ENCODE results near the gene MPDU1. TPM values are rescaled to one million over a fixed set of nuclear protein-coding genes. Genes with fewer than 3 reads are reported as not detected.

MPDU1 gene
- total RNA-seq, 1 experiment from 2014 or later = 57.0 TPM

DNA sequence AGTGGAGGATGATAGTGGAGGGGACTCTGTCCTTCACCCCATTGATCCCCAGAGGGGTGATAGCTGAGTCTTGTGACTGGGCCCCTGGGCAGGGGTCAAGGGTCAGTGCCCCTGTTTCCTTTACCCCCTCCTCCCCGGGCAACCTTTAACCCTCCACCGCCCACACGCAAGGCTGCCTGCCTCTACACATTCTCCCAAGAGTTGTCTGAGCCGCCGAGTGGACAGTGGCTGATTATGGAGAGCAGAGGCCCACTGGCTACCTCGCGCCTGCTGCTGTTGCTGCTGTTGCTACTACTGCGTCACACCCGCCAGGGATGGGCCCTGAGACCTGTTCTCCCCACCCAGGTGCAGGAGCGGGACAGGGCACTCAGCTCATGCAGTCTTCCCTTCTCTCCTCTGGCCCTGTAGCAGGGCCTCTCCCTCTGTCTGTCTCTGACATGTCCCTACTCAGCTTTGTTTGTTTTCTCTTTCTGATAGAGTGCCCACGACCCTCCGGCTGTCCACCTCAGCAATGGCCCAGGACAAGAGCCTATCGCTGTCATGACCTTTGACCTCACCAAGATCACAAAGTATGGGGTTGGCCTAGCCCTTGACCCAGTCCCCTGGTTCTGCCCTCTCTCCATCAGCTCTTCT is 46.4 kb downstream of the MPDU1 start, which contains the start of gene SHBG:
SHBG (plus strand) TSS at position 197 of the 633 bp plus-strand sequence; CDS start at position 235, 38 bp downstream.
- ATAC-seq (no peak), DNase-seq (ENCODE audit: low spot score) (no peak)
- H3K4me3 Mint-ChIP-seq = no peak within 1 kb of the TSS
- CTCF ChIA-PET = interaction anchor here (1.0 to 7.5 kb wide), 9 partner anchors 15 to 114 kb away, joined by 3 to 205 read pairs (median 24); partner anchors contain the start of genes DNAH2, EFNB3, FXR2 and TP53
- H3K36me3 Mint-ChIP-seq = peaks cover 4% of the 10 kb centered on the region
- H3K4me1 Mint-ChIP-seq = peaks cover 27% of the 10 kb centered on the region
- H3K27ac Mint-ChIP-seq = peak within 1 kb of the TSS; percentile 30; the same call in 1 of the 2 replicates
- H3K9me3 Mint-ChIP-seq = no peaks in the 10 kb centered on the region
- POLR2A ChIA-PET = interaction anchor here (1.2 kb wide), 2 partner anchors 40 to 57 kb away, joined by 3 to 8 read pairs; partner anchors contain the start of genes SOX15 and TP53
- TF ChIP-seq, protein P1, sequence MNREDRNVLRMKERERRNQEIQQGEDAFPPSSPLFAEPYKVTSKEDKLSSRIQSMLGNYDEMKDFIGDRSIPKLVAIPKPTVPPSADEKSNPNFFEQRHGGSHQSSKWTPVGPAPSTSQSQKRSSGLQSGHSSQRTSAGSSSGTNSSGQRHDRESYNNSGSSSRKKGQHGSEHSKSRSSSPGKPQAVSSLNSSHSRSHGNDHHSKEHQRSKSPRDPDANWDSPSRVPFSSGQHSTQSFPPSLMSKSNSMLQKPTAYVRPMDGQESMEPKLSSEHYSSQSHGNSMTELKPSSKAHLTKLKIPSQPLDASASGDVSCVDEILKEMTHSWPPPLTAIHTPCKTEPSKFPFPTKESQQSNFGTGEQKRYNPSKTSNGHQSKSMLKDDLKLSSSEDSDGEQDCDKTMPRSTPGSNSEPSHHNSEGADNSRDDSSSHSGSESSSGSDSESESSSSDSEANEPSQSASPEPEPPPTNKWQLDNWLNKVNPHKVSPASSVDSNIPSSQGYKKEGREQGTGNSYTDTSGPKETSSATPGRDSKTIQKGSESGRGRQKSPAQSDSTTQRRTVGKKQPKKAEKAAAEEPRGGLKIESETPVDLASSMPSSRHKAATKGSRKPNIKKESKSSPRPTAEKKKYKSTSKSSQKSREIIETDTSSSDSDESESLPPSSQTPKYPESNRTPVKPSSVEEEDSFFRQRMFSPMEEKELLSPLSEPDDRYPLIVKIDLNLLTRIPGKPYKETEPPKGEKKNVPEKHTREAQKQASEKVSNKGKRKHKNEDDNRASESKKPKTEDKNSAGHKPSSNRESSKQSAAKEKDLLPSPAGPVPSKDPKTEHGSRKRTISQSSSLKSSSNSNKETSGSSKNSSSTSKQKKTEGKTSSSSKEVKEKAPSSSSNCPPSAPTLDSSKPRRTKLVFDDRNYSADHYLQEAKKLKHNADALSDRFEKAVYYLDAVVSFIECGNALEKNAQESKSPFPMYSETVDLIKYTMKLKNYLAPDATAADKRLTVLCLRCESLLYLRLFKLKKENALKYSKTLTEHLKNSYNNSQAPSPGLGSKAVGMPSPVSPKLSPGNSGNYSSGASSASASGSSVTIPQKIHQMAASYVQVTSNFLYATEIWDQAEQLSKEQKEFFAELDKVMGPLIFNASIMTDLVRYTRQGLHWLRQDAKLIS (CRISPR knock-in tag; IDR thresholded peaks at IDR 0.05; ENCODE audit: borderline replicate concordance) = no peak
- TF ChIP-seq GTF2I (CRISPR knock-in tag; conservative IDR thresholded peaks at IDR 0.05) (no peak), ZNF263 (CRISPR knock-in tag; IDR thresholded peaks at IDR 0.05; ENCODE audit: low read depth) (no peak), GABPB1 (CRISPR knock-in tag; IDR thresholded peaks at IDR 0.05) (no peak), NR3C1 (CRISPR knock-in tag; conservative IDR thresholded peaks at IDR 0.05; ENCODE audit: low read depth) (no peak), ZNF138 (CRISPR knock-in tag; conservative IDR thresholded peaks at IDR 0.05) (no peak), NFYB (CRISPR knock-in tag; conservative IDR thresholded peaks at IDR 0.05; ENCODE audit: low read depth) (no peak), ZNF416 (CRISPR knock-in tag; IDR thresholded peaks at IDR 0.05) (no peak), MYBL2 (CRISPR knock-in tag; IDR thresholded peaks at IDR 0.05) (no peak), FOXK1 (CRISPR knock-in tag; IDR thresholded peaks at IDR 0.05) (no peak), TCF7 (CRISPR knock-in tag; IDR thresholded peaks at IDR 0.05; ENCODE audit: low read depth) (no peak)
- TF ChIP-seq, protein P2, sequence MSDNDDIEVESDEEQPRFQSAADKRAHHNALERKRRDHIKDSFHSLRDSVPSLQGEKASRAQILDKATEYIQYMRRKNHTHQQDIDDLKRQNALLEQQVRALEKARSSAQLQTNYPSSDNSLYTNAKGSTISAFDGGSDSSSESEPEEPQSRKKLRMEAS (CRISPR knock-in tag; IDR thresholded peaks at IDR 0.05) = no peak
- TF ChIP-seq, protein P3, sequence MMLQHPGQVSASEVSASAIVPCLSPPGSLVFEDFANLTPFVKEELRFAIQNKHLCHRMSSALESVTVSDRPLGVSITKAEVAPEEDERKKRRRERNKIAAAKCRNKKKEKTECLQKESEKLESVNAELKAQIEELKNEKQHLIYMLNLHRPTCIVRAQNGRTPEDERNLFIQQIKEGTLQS (CRISPR knock-in tag; conservative IDR thresholded peaks at IDR 0.05) = no peak
- TF ChIP-seq, protein P4, sequence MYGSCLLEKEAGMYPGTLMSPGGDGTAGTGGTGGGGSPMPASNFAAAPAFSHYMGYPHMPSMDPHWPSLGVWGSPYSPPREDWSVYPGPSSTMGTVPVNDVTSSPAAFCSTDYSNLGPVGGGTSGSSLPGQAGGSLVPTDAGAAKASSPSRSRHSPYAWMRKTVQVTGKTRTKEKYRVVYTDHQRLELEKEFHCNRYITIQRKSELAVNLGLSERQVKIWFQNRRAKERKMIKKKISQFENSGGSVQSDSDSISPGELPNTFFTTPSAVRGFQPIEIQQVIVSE (CRISPR knock-in tag; IDR thresholded peaks at IDR 0.05; ENCODE audit: borderline replicate concordance) = no peak
- TF ChIP-seq, protein P5, sequence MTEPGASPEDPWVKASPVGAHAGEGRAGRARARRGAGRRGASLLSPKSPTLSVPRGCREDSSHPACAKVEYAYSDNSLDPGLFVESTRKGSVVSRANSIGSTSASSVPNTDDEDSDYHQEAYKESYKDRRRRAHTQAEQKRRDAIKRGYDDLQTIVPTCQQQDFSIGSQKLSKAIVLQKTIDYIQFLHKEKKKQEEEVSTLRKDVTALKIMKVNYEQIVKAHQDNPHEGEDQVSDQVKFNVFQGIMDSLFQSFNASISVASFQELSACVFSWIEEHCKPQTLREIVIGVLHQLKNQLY (CRISPR knock-in tag; IDR thresholded peaks at IDR 0.05) = no peak
- TF ChIP-seq, protein P6, sequence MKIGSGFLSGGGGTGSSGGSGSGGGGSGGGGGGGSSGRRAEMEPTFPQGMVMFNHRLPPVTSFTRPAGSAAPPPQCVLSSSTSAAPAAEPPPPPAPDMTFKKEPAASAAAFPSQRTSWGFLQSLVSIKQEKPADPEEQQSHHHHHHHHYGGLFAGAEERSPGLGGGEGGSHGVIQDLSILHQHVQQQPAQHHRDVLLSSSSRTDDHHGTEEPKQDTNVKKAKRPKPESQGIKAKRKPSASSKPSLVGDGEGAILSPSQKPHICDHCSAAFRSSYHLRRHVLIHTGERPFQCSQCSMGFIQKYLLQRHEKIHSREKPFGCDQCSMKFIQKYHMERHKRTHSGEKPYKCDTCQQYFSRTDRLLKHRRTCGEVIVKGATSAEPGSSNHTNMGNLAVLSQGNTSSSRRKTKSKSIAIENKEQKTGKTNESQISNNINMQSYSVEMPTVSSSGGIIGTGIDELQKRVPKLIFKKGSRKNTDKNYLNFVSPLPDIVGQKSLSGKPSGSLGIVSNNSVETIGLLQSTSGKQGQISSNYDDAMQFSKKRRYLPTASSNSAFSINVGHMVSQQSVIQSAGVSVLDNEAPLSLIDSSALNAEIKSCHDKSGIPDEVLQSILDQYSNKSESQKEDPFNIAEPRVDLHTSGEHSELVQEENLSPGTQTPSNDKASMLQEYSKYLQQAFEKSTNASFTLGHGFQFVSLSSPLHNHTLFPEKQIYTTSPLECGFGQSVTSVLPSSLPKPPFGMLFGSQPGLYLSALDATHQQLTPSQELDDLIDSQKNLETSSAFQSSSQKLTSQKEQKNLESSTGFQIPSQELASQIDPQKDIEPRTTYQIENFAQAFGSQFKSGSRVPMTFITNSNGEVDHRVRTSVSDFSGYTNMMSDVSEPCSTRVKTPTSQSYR (CRISPR knock-in tag; IDR thresholded peaks at IDR 0.05) = no peak
- H3K27me3 Mint-ChIP-seq (ENCODE audit: low read depth) = no peaks in the 10 kb centered on the region
